ENCODE data around the gene NUDT16. TPM values are rescaled to one million over a fixed set of nuclear protein-coding genes. Genes with fewer than 3 reads are reported as not detected.

The NUDT16 gene
- total RNA-seq (2014; rRNA removed; shearing (Covaris generic)), result 17.6 and 19.3 TPM in 2 replicates

- peak; percentile 98 for DNase-seq (ENCODE audit: low spot score)
These were observed at the start of gene NUDT16 for GRCh38 chr3:131381445-131382291. NUDT16 (plus strand) TSS chr3:131381774; CDS start chr3:131381805, 31 bp downstream.

- DNase-seq (ENCODE audit: low spot score), result no peak
These were observed 42.5 kb upstream of the NUDT16 start for GRCh38 chr3:131338948-131339640.

- no peak for DNase-seq (ENCODE audit: low spot score)
These were observed 39.8 kb upstream of the NUDT16 start for GRCh38 chr3:131341761-131342160.

- DNase-seq (ENCODE audit: low spot score), result no peak
These were observed 32.7 kb upstream of the NUDT16 start for GRCh38 chr3:131348911-131349310.

- no peak for DNase-seq (ENCODE audit: low spot score)
These were observed 32.1 kb upstream of the NUDT16 start for GRCh38 chr3:131349454-131349853.

GRCh38 chr3:131349946-131350347 lies 31.6 kb upstream of the NUDT16 start:
- DNase-seq (ENCODE audit: low spot score), result no peak

- DNase-seq (ENCODE audit: low spot score), result no peak
These were observed 31.1 kb upstream of the NUDT16 start for GRCh38 chr3:131350506-131350905.

- no peak for DNase-seq (ENCODE audit: low spot score)
These were observed 28.3 kb upstream of the NUDT16 start for GRCh38 chr3:131353016-131353877.

GRCh38 chr3:131353986-131354385 lies 27.6 kb upstream of the NUDT16 start:
- DNase-seq (ENCODE audit: low spot score), result no peak

- DNase-seq (ENCODE audit: low spot score), result no peak
These were observed 25.5 kb upstream of the NUDT16 start for GRCh38 chr3:131356006-131356595.

GRCh38 chr3:131357275-131357674 lies 24.3 kb upstream of the NUDT16 start:
- DNase-seq (ENCODE audit: low spot score), result no peak

- no peak for DNase-seq (ENCODE audit: low spot score)
These were observed 21.3 kb upstream of the NUDT16 start for GRCh38 chr3:131360191-131360755.

- peak; percentile 7 for DNase-seq (ENCODE audit: low spot score)
These were observed 20.5 kb upstream of the NUDT16 start for GRCh38 chr3:131361066-131361463.

- peak; percentile 95 for DNase-seq (ENCODE audit: low spot score)
These were observed 19.8 kb upstream of the NUDT16 start for GRCh38 chr3:131361464-131362421.

- DNase-seq (ENCODE audit: low spot score), result no peak
These were observed 18.3 kb upstream of the NUDT16 start for GRCh38 chr3:131363275-131363674.

GRCh38 chr3:131370935-131371687 lies 10.5 kb upstream of the NUDT16 start:
- DNase-seq (ENCODE audit: low spot score), result no peak

- DNase-seq (ENCODE audit: low spot score), result no peak
These were observed 9.9 kb upstream of the NUDT16 start for GRCh38 chr3:131371688-131372066.

- no peak for DNase-seq (ENCODE audit: low spot score)
These were observed 6.8 kb upstream of the NUDT16 start for GRCh38 chr3:131374741-131375140.

- peak; percentile 20 for DNase-seq (ENCODE audit: low spot score)
These were observed 641 bp upstream of the NUDT16 start for GRCh38 chr3:131380821-131381444.

Data from HT-29 (cell line).